HEK293 (cell line): ENCODE measurements around the gene PARP3.

Source experiments
- CTCF ChIP-seq: fragments of 450-650 bp; formaldehyde crosslinking; IDR thresholded peaks from 2 replicates; pipeline ENCODE4 v1.5.1; 2016; ENCODE audit warnings: missing biosample characterization, missing genetic modification characterization
- PBX3 ChIP-seq: sonication (generic); formaldehyde crosslinking; IDR thresholded peaks from 2 replicates; pipeline ENCODE4 v1.8.1; 2022; ENCODE audit warnings: mild to moderate bottlenecking, moderate library complexity, missing genetic modification reagents
- PRDM6 ChIP-seq: fragments of 450-650 bp; formaldehyde crosslinking; IDR thresholded peaks from 2 replicates; pipeline ENCODE4 v1.5.1; 2017; ENCODE audit warnings: missing biosample characterization, missing genetic modification characterization
- SALL2 ChIP-seq: fragments of 450-650 bp; formaldehyde crosslinking; IDR thresholded peaks from 2 replicates; pipeline ENCODE4 v1.5.0; 2017; ENCODE audit warnings: missing biosample characterization, mild to moderate bottlenecking, missing genetic modification characterization, borderline replicate concordance
- SP2 ChIP-seq: fragments of 450-650 bp; formaldehyde crosslinking; IDR thresholded peaks from 2 replicates; pipeline ENCODE4 v1.5.1; 2016; ENCODE audit warnings: missing biosample characterization, missing genetic modification characterization
- TCF7L2 ChIP-seq: IDR thresholded peaks from 2 replicates; pipeline ENCODE4 v1.6.1; 2011; ENCODE audit warnings: low read depth, mild to moderate bottlenecking, inconsistent platforms, low read length, moderate library complexity, borderline replicate concordance
- ZBTB21 ChIP-seq: fragments of 450-650 bp; formaldehyde crosslinking; IDR thresholded peaks from 2 replicates; pipeline ENCODE4 v1.5.1; 2017; ENCODE audit warnings: missing biosample characterization, missing genetic modification characterization
- ZNF140 ChIP-seq: fragments of 450-650 bp; formaldehyde crosslinking; IDR thresholded peaks from 2 replicates; pipeline ENCODE4 v1.5.1; 2016; ENCODE audit warnings: missing biosample characterization, missing genetic modification characterization
- ZNF146 ChIP-seq: fragments of 450-650 bp; formaldehyde crosslinking; IDR thresholded peaks from 2 replicates; pipeline ENCODE4 v1.5.1; 2016; ENCODE audit warnings: missing biosample characterization, missing genetic modification characterization
- ZNF18 ChIP-seq: fragments of 450-650 bp; formaldehyde crosslinking; IDR thresholded peaks from 2 replicates; pipeline ENCODE4 v1.5.1; 2016; ENCODE audit warnings: missing biosample characterization, missing genetic modification characterization
- ZNF23 ChIP-seq: fragments of 450-650 bp; formaldehyde crosslinking; IDR thresholded peaks from 2 replicates; pipeline ENCODE4 v1.5.1; 2016; ENCODE audit warnings: missing biosample characterization, missing genetic modification characterization, borderline replicate concordance
- ZNF274 ChIP-seq, 2 experiments: fragments of 200-500 bp in 1 of 2; fragments of 450-650 bp in 1 of 2; sonication (Bioruptor generic) in 1 of 2; formaldehyde crosslinking in 1 of 2; IDR thresholded peaks; 2 replicates each; pipeline versions ENCODE4 v1.5.1 to v1.6.1; 2014 to 2016; ENCODE audit warnings: borderline replicate concordance in 1 of 2, inconsistent platforms in 1 of 2, low read length in 1 of 2, missing biosample characterization in 1 of 2, missing genetic modification characterization in 1 of 2
- ZNF561 ChIP-seq: fragments of 450-650 bp; IDR thresholded peaks from 2 replicates; pipeline ENCODE4 v1.5.1; 2018; ENCODE audit warnings: missing biosample characterization, missing genetic modification characterization, borderline replicate concordance

- TF ChIP-seq CTCF (tag by site-specific recombination) (no peak), ZBTB21 (no peak), ZNF561 (tag by site-specific recombination) (no peak), ZNF140 (tag by site-specific recombination) (no peak), ZNF146 (tag by site-specific recombination) (no peak), ZNF23 (no peak), PBX3 (CRISPR knock-in tag) (no peak), PRDM6 (no peak), ZNF18 (tag by site-specific recombination) (no peak), ZNF274 (IDR thresholded peaks at IDR 0.05; ENCODE audit: low read length) (no peak), ZNF274 (tag by site-specific recombination; IDR thresholded peaks at IDR 0.05; ENCODE audit: borderline replicate concordance) (no peak), SP2 (no peak), SALL2 (tag by site-specific recombination) (no peak), TCF7L2 (no peak)
Measured at GRCh38 chr3:51985063-51985462, 42.9 kb downstream of the PARP3 start.
